Measurements from ENCODE around the gene INCENP.

Gene INCENP

DNA sequence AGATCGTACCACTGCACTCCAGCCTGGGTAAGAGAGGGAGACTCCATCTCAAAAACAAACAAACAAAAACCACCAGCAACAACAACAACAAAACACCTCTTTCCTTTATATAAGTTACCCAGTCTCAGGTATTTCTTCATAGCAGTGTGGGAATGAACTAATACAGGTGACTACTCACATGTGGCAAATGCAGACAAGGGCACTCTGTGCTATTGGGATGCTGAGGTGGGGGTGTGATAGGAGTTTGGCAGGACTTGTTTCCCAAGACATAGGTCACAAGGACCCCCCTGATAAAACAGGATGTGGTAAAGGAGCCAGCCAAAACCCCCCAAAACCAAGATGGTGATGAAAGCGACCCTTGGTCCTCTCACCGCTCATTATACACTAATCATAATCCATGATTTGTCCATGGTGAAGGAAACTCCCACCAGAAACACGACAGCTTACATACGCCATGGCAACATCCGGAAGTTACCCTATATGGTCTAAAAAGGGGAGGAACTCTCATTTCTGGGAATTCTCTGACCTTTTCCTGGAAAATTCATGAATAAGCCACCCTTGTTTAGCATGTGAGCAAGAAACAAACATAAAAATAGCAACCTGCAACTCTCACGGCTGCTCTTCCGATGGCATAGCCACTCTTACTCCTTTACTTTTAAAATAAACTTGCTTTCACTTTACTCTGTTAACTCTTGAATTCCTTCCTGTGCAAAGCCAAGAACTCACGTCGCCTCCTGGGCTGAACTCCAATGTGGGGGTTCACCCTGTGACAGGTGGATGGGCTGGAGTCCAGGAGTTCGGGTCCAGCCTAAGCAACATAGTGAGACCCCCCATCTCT, 18.8 kb upstream of the INCENP start:
- Histone ChIP-seq H3K4me1 (ENCODE audit: control insufficient read depth, insufficient read depth, low read length) (no peaks in the 10 kb centered on the region), H3K27me3 (ENCODE audit: control insufficient read depth, insufficient read depth, low read length) (no peaks in the 10 kb centered on the region), H3K4me3 (ENCODE audit: low read depth, low read length) (no peak overlapping the region), H3K9me3 (ENCODE audit: control insufficient read depth, insufficient read depth, low read length) (no peaks in the 10 kb centered on the region), H3K27ac (ENCODE audit: low read depth, low read length) (no peak overlapping the region), H3K36me3 (ENCODE audit: control insufficient read depth, insufficient read depth, low read length) (no peaks in the 10 kb centered on the region), H3K9ac (ENCODE audit: low read depth, low read length) (no peak overlapping the region)

DNA sequence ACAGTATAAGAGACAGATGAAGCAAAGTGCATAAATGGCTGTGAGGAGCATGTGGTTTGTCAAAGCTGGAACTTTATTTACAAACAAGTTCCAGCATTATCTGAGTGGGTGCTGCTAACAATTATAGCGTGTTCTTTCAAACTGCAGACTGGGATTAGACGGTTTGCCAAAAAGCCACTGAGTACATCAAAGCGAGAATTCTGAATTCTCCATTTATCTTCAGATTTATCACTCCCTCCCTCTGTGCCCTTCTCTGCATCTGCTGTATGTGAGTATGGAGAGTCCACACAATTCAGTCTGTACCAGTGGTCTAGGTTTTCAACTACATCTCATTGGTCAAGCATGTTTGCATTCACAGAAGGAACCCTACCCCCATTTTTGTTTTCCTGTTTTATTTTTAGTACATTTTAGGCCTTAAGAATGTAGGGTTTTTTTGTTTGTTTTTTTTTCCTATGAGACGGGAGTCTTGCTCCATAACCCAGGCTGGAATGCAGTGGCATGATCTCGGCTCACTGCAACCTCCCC, 18.1 kb upstream of the INCENP start:
- H3K4me1 ChIP-seq (ENCODE audit: control insufficient read depth, insufficient read depth, low read length), result no peaks in the 10 kb centered on the region
- H3K9me3 ChIP-seq (ENCODE audit: control insufficient read depth, insufficient read depth, low read length), result no peaks in the 10 kb centered on the region
- no peak overlapping the region for H3K4me3 ChIP-seq (ENCODE audit: low read depth, low read length)
- no peaks in the 10 kb centered on the region for H3K36me3 ChIP-seq (ENCODE audit: control insufficient read depth, insufficient read depth, low read length)
- H3K27ac ChIP-seq (ENCODE audit: low read depth, low read length), result no peak overlapping the region
- H3K9ac ChIP-seq (ENCODE audit: low read depth, low read length), result no peak overlapping the region
- H3K27me3 ChIP-seq (ENCODE audit: control insufficient read depth, insufficient read depth, low read length), result no peaks in the 10 kb centered on the region

GRCh38 chr11:62108017-62108750, 15.6 kb upstream of the INCENP start:
- Histone ChIP-seq H3K27me3 (ENCODE audit: control insufficient read depth, insufficient read depth, low read length) (no peaks in the 10 kb centered on the region), H3K4me1 (ENCODE audit: control insufficient read depth, insufficient read depth, low read length) (no peaks in the 10 kb centered on the region), H3K36me3 (ENCODE audit: control insufficient read depth, insufficient read depth, low read length) (no peaks in the 10 kb centered on the region), H3K9ac (ENCODE audit: low read depth, low read length) (no peak overlapping the region), H3K27ac (ENCODE audit: low read depth, low read length) (no peak overlapping the region), H3K9me3 (ENCODE audit: control insufficient read depth, insufficient read depth, low read length) (no peaks in the 10 kb centered on the region), H3K4me3 (ENCODE audit: low read depth, low read length) (no peak overlapping the region)

DNA sequence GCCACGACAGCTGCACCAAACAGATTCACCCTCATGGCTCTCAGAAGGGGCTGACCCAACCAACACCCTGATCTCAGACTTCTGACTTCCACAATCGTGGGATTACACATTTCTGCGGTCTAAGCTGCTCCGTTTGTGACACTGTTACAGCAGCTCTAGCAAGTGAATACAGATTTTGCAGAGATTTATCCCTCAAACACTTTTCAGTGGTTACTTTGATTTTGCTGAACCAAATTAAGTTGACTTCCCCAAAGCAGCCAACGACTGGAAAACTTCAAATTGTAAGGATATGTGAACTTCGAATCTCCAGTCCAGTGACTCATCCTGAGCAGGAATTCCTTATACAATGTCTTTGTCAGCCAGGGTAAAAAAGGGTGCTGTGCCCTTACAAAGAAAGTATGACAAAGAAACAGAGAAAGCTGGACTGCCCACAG, 14.8 kb upstream of the INCENP start:
- Histone ChIP-seq H3K4me1 (ENCODE audit: control insufficient read depth, insufficient read depth, low read length) (no peaks in the 10 kb centered on the region), H3K4me3 (ENCODE audit: low read depth, low read length) (no peak overlapping the region), H3K9ac (ENCODE audit: low read depth, low read length) (no peak overlapping the region), H3K9me3 (ENCODE audit: control insufficient read depth, insufficient read depth, low read length) (no peaks in the 10 kb centered on the region), H3K36me3 (ENCODE audit: control insufficient read depth, insufficient read depth, low read length) (no peaks in the 10 kb centered on the region), H3K27me3 (ENCODE audit: control insufficient read depth, insufficient read depth, low read length) (no peaks in the 10 kb centered on the region), H3K27ac (ENCODE audit: low read depth, low read length) (no peak overlapping the region)

DNA sequence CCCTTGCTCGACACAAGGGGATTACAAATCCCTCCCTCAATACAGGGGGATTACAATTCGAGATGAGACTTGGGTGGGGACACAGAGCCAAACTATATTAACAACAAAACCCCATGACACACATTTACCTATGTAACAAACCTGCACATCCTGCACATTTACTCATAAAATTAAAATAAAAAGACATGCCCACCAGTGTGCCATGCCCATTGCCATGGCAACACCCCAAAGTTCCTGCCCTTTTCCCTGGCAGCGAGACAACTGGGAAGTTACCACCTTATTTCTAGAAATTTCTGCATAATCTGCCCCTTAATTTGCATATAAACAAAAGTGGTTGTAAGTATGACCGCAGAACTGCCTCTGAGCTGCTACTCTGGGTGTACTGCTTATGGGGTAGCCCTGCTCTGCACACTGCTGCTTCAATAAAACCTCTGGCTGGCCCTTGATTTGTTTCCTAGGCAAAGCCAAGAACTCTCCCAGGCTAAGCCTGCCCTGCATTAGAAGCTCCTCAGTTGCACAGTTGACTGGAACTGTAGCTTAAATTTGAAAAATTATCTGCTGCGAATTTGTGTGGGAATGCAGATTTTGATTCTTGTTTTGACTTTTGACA, 8.6 kb upstream of the INCENP start:
- H3K4me3 ChIP-seq (ENCODE audit: low read depth, low read length), result no peak overlapping the region
- no peak overlapping the region for H3K9ac ChIP-seq (ENCODE audit: low read depth, low read length)
- no peak overlapping the region for H3K27ac ChIP-seq (ENCODE audit: low read depth, low read length)
- no peaks in the 10 kb centered on the region for H3K4me1 ChIP-seq (ENCODE audit: control insufficient read depth, insufficient read depth, low read length)
- no peaks in the 10 kb centered on the region for H3K27me3 ChIP-seq (ENCODE audit: control insufficient read depth, insufficient read depth, low read length)
- H3K36me3 ChIP-seq (ENCODE audit: control insufficient read depth, insufficient read depth, low read length), result no peaks in the 10 kb centered on the region
- H3K9me3 ChIP-seq (ENCODE audit: control insufficient read depth, insufficient read depth, low read length), result no peaks in the 10 kb centered on the region

DNA sequence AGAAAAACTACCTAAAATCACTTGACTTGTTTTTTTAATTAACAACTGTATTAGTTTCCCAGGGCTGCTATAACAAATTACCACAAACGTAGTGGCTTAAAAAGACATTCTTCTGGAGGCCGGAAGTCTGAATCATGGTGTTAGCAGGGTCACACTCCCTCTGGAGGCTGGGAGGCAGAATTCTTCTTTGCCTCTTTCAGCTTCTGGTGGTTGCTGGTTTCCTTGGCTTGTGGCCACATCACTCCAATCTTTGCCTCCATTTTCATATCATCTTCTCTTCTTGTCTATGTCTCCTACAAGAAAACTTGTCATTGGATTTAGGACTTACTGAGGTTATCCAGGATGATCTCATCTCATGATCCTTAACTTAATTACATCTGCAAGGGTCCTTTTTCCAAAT, 7.4 kb upstream of the INCENP start:
- Histone ChIP-seq H3K4me3 (ENCODE audit: low read depth, low read length) (no peak overlapping the region), H3K36me3 (ENCODE audit: control insufficient read depth, insufficient read depth, low read length) (no peaks in the 10 kb centered on the region), H3K27ac (ENCODE audit: low read depth, low read length) (no peak overlapping the region), H3K27me3 (ENCODE audit: control insufficient read depth, insufficient read depth, low read length) (no peaks in the 10 kb centered on the region), H3K9ac (ENCODE audit: low read depth, low read length) (no peak overlapping the region), H3K9me3 (ENCODE audit: control insufficient read depth, insufficient read depth, low read length) (no peaks in the 10 kb centered on the region), H3K4me1 (ENCODE audit: control insufficient read depth, insufficient read depth, low read length) (no peaks in the 10 kb centered on the region)

DNA sequence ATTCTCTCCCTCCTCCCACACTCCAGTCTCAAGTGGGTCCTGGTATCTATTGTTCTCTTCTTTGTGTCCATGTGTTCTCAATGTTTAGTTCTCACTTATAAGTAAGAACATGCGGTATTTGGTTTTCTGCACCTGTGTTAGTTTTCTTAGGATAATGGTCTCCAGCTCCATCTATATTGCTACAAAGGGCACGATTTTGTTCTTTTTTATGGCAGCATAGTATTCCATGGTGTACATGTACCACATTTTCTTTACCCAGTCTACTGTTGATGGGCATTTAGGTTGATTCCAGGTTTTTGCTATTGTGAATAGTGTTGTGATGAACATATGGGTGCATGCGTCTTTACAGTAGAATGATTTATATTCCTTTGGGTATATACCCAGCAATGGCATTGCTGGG, 4.2 kb upstream of the INCENP start:
- no peak overlapping the region for H3K9ac ChIP-seq (ENCODE audit: low read depth, low read length)
- H3K4me1 ChIP-seq (ENCODE audit: control insufficient read depth, insufficient read depth, low read length), result no peaks in the 10 kb centered on the region
- H3K36me3 ChIP-seq (ENCODE audit: control insufficient read depth, insufficient read depth, low read length), result no peaks in the 10 kb centered on the region
- no peaks in the 10 kb centered on the region for H3K27me3 ChIP-seq (ENCODE audit: control insufficient read depth, insufficient read depth, low read length)
- no peak overlapping the region for H3K27ac ChIP-seq (ENCODE audit: low read depth, low read length)
- no peaks in the 10 kb centered on the region for H3K9me3 ChIP-seq (ENCODE audit: control insufficient read depth, insufficient read depth, low read length)
- H3K4me3 ChIP-seq (ENCODE audit: low read depth, low read length), result no peak overlapping the region

- H3K9me3 ChIP-seq (ENCODE audit: control insufficient read depth, insufficient read depth, low read length), result no peaks in the 10 kb centered on the region
- H3K4me3 ChIP-seq (ENCODE audit: low read depth, low read length), result no peak overlapping the region
- no peaks in the 10 kb centered on the region for H3K27me3 ChIP-seq (ENCODE audit: control insufficient read depth, insufficient read depth, low read length)
- H3K4me1 ChIP-seq (ENCODE audit: control insufficient read depth, insufficient read depth, low read length), result peaks cover 2% of the 10 kb centered on the region; the same call in 1 of the 2 replicates
- no peak overlapping the region for H3K27ac ChIP-seq (ENCODE audit: low read depth, low read length)
- H3K36me3 ChIP-seq (ENCODE audit: control insufficient read depth, insufficient read depth, low read length), result no peaks in the 10 kb centered on the region
- no peak overlapping the region for H3K9ac ChIP-seq (ENCODE audit: low read depth, low read length)
Measured at GRCh38 chr11:62120001-62120400, 3.8 kb upstream of the INCENP start.

- Histone ChIP-seq H3K36me3 (ENCODE audit: control insufficient read depth, insufficient read depth, low read length) (no peaks in the 10 kb centered on the region), H3K4me1 (ENCODE audit: control insufficient read depth, insufficient read depth, low read length) (peaks cover 6% of the 10 kb centered on the region), H3K9ac (ENCODE audit: low read depth, low read length) (no peak overlapping the region), H3K4me3 (ENCODE audit: low read depth, low read length) (no peak overlapping the region), H3K9me3 (ENCODE audit: control insufficient read depth, insufficient read depth, low read length) (no peaks in the 10 kb centered on the region), H3K27ac (ENCODE audit: low read depth, low read length) (no peak overlapping the region), H3K27me3 (ENCODE audit: control insufficient read depth, insufficient read depth, low read length) (no peaks in the 10 kb centered on the region)
Measured at GRCh38 chr11:62120431-62120830, 3.4 kb upstream of the INCENP start.

- Histone ChIP-seq H3K36me3 (ENCODE audit: control insufficient read depth, insufficient read depth, low read length) (no peaks in the 10 kb centered on the region), H3K9ac (ENCODE audit: low read depth, low read length) (no peak overlapping the region), H3K27me3 (ENCODE audit: control insufficient read depth, insufficient read depth, low read length) (no peaks in the 10 kb centered on the region), H3K4me3 (ENCODE audit: low read depth, low read length) (no peak overlapping the region), H3K27ac (ENCODE audit: low read depth, low read length) (no peak overlapping the region), H3K4me1 (ENCODE audit: control insufficient read depth, insufficient read depth, low read length) (peaks cover 10% of the 10 kb centered on the region), H3K9me3 (ENCODE audit: control insufficient read depth, insufficient read depth, low read length) (no peaks in the 10 kb centered on the region)
Measured at GRCh38 chr11:62122076-62122475, 1.7 kb upstream of the INCENP start.
